HS-5 (cell line): ENCODE results near the gene TRIP4.
"Not testable (repeated sequence)": the region's sequence is repeated elsewhere in the genome, so short reads cannot be mapped to it uniquely, and the experiment has no call there.

ENCODE experiments used
- DNase-seq: peaks from one replicate; pipeline ENCODE4 v3.0.0-alpha.2; 2012; ENCODE audit warnings: low read depth

Gene TRIP4

GRCh38 chr15:64381000-64381751 lies 6.5 kb upstream of the TRIP4 start, which contains the start of gene PCLAF:
Gene PCLAF (minus strand): TSS chr15:64381441. CDS start chr15:64381371, 70 bp downstream.
- peak; percentile 87 for DNase-seq

DNA sequence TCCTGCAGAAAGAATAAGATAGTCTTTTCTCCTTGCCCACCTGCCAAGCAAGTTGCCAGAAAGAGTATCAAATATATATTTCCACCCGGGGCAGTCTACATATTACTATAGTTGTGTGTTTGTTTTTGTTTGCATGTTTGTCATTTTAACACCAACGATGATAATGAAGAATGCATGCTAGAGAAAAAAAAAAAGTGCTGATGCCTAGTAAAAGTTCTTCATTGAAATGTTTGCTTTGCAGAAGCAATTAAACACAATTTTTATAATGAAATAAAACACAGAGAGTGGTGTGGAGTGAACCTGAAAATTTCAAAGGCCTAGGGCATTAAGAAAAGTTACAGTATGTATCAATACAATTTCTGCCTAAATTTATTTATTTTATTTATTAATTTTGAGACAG lies 3.9 kb upstream of the TRIP4 start:
- DNase-seq: no peak

GRCh38 chr15:64386291-64386690 lies 1.3 kb upstream of the TRIP4 start:
- DNase-seq: no peak

GRCh38 chr15:64389036-64389435 lies 1.4 kb downstream of the TRIP4 start:
- no peak for DNase-seq

GRCh38 chr15:64392471-64392870 lies 4.8 kb downstream of the TRIP4 start:
- not testable (repeated sequence) for DNase-seq

DNA sequence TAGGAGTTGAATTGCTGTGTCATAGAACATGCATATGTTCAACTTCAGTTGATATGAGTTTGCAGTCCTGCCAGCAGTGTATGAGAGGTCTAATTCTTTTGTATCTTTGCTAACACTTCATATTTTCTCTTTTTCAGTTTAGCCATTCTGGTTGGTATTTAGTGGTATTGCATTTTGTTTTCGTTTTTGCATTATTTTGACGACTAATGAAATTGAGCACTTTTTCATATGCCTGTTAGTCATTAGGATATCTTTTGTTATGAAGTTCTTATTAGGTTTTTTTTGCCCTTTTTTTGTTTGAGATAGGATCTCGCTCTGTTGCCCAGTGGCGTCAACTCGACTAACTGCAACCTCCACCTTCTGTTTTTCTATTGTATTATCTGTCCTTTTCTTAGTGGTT lies 9.2 kb downstream of the TRIP4 start:
- DNase-seq: no peak

GRCh38 chr15:64398575-64398974 lies 10.9 kb downstream of the TRIP4 start:
- DNase-seq: no peak

DNA sequence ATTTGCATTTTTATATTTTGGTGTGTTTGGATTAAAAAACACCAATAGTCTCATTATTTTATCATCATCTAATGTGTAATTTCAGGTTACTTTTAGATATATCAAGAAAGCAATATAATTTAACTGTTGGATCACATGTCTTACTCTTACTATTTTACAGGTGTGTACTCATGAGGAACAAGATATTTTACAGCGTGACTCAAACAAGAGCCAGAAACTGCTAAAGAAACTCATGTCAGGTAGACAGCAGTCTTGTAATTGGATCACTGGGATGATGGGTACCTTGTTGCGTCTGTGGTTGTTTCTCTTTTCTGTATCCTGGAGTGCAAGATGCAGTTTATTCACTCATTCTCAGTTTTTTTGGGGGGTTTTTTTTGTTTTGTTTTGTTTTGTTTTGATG lies 12.9 kb downstream of the TRIP4 start:
- no peak for DNase-seq

GRCh38 chr15:64412216-64412615 lies 24.6 kb downstream of the TRIP4 start:
- DNase-seq: no peak

GRCh38 chr15:64422697-64423096 lies 35.1 kb downstream of the TRIP4 start:
- DNase-seq: no peak

DNA sequence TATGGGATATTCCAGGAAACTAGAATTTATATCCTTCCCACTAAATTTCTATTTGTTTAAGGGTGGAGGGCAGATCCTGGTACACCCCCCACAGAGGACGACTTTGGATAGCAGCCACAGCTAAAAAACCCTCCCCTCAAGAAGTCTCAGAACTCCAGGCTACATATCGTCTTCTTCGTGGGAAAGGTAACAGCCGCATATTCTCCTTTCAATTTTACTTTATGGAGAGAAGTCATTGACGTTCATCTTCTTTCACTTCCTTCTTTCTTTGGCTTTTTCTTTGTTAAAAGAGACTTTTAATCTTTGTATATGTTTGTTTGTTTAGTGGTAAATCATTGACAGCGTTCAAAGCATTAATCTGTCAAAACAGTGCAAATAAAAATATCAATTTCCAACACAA lies 36.3 kb downstream of the TRIP4 start:
- no peak for DNase-seq

GRCh38 chr15:64425221-64425620 lies 37.6 kb downstream of the TRIP4 start:
- no peak for DNase-seq

GRCh38 chr15:64426845-64427465 lies 39.3 kb downstream of the TRIP4 start:
- peak; percentile 11 for DNase-seq

DNA sequence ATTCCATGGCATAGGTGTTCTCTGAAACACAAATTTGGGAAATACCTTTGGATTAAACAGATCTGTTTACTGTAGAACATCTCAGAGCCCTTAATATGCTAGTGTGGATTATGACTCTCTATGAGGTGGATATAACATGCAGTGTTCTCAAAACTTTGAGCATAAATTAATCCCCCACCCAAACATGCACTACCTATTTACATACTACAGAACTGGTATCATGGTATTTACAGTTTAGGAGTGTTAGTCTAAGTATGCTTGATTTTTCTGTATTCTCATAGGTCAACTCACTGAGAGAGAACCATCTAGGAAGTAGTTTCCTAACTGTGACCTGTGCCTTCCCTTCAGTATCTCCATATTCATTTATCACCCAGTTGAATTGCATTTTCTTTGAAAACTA lies 41.8 kb downstream of the TRIP4 start:
- no peak for DNase-seq

- DNase-seq: peak; percentile 78
Measured at GRCh38 chr15:64430000-64430735, 42.5 kb downstream of the TRIP4 start.

DNA sequence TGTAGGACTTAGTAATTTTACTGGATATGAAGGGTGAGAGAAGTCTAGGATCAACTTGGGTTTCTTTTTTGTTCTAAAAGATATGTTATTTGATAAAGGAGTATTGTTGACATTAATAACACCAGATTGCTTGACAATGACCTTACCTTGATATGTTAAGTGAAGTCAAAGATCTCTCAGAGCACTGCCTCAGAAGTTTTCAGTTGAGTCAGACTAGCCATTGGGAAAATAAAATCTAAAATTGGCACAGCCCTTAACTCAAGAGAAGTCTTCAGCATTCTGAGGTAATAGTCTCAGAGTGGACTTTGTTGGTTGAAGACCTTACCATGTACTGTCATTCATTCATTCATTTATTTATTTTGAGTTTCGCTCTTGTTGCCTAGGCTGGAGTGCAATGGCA lies 50.3 kb downstream of the TRIP4 start:
- no peak for DNase-seq

GRCh38 chr15:64438653-64439447 lies 51.2 kb downstream of the TRIP4 start:
- no peak for DNase-seq

- DNase-seq: no peak
Measured at GRCh38 chr15:64441852-64442251, 54.2 kb downstream of the TRIP4 start.

DNA sequence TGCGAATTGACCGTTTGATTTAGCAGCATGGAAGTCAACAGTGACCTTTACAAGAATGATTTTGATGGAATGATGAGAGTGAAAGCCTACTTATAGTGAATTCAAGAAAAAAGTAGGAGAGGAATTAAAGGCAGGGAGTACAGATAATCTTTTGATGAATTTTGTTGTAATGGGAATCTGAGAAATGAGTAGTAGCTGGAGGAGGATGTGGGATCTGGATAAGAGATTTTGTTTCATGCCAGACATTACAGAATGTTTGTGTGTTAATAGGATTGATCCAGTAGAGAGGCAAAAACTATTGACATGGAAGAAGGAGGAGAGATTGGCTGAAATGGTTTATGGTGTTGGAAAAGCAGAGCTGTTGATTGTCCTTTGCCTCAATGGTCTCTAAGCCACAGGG lies 55.4 kb downstream of the TRIP4 start:
- DNase-seq: no peak

DNA sequence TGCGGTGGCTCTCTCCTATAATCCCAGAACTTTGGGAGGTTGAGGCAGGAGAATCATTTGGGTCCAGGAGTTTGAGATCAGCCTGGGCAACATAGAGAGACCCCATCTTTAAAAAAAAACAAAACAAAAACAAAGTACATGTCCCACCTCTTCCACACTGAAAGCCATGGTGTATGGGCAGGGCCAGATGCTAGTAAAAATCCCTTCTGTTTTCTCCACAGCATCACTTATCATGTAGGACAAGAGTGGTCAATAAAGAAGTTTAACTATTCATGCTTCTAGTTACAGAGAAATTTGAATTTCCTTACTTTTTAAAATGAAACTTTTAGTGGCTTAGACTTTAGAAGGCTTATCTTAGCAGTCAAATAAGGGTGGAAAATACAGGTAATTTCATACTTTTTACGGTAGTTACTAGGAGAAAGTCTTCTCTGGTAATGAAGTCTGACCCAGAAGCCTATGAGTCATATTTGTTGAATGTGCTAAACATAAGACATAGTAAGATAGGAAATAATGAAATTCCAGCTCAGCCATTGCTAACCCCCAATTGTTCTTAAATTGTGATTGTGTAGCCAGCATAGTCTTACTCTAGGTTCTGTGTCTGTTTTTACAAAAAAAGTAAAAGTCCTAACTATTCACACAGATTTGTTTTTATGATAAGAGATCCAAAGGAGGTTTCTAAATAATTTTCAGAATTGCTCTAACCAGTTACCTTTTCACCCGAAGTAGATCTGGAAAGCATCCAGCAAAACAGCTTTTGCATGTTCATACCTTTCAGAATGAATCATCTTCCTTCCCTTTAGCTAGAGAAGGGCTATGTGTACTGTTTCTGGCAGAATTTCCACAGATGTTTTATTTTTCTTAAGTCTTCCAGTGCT lies 56.3 kb downstream of the TRIP4 start:
- peak; percentile 80 for DNase-seq

- DNase-seq: no peak
Measured at GRCh38 chr15:64444836-64445235, 57.2 kb downstream of the TRIP4 start.
